Measurements from ENCODE around the gene PLA2G4A. TPM values are rescaled to one million over a fixed set of nuclear protein-coding genes. Genes with fewer than 3 reads are reported as not detected.

The PLA2G4A gene
- total RNA-seq, 3 donors from 2014 or later, result 5.3 to 26.8 (median 6.9) TPM

GRCh38 chr1:187006896-187007295 is 178.1 kb downstream of the PLA2G4A start:
- DNase-seq (no peak), ATAC-seq (no peak)
- Histone ChIP-seq H3K9me3 (peaks cover 8% of the 10 kb centered on the region), H3K36me3 (ENCODE audit: low read depth) (no peaks in the 10 kb centered on the region), H3K4me1 (ENCODE audit: low read depth) (no peaks in the 10 kb centered on the region), H3K4me3 (no peak overlapping the region)
- TF ChIP-seq, protein P1, sequence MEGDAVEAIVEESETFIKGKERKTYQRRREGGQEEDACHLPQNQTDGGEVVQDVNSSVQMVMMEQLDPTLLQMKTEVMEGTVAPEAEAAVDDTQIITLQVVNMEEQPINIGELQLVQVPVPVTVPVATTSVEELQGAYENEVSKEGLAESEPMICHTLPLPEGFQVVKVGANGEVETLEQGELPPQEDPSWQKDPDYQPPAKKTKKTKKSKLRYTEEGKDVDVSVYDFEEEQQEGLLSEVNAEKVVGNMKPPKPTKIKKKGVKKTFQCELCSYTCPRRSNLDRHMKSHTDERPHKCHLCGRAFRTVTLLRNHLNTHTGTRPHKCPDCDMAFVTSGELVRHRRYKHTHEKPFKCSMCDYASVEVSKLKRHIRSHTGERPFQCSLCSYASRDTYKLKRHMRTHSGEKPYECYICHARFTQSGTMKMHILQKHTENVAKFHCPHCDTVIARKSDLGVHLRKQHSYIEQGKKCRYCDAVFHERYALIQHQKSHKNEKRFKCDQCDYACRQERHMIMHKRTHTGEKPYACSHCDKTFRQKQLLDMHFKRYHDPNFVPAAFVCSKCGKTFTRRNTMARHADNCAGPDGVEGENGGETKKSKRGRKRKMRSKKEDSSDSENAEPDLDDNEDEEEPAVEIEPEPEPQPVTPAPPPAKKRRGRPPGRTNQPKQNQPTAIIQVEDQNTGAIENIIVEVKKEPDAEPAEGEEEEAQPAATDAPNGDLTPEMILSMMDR (IDR thresholded peaks at IDR 0.05), result no peak
- intact Hi-C loops (cut with DNase I, micrococcal nuclease), result no loop called here

DNA sequence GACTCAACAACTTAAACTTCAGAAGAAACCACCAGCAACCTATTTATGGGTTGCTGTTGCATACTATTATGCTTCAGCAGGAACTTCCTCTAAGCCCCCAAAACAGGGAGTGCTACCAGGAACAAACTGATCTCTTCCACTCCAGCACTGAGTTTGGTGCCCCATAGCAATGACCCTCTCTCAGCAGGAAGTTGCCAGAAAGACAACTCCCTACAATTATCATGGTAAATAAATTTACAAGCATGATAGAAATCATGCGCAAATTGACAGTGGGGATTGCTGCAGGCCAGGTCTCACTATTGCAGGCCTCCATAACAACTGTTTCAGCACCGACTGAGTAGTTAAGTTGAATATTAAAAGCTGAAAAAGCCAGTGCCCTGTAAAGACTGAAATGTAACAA is 180.6 kb downstream of the PLA2G4A start:
- DNase-seq (no peak), ATAC-seq (peak; percentile 13)
- no peaks in the 10 kb centered on the region for H3K4me1 ChIP-seq (ENCODE audit: low read depth)
- peaks cover 8% of the 10 kb centered on the region for H3K9me3 ChIP-seq
- intact Hi-C loops (cut with DNase I, micrococcal nuclease), result no loop called here
- no peak overlapping the region for H3K4me3 ChIP-seq
- TF ChIP-seq, protein P1 (IDR thresholded peaks at IDR 0.05), result no peak
- no peaks in the 10 kb centered on the region for H3K36me3 ChIP-seq (ENCODE audit: low read depth)

DNA sequence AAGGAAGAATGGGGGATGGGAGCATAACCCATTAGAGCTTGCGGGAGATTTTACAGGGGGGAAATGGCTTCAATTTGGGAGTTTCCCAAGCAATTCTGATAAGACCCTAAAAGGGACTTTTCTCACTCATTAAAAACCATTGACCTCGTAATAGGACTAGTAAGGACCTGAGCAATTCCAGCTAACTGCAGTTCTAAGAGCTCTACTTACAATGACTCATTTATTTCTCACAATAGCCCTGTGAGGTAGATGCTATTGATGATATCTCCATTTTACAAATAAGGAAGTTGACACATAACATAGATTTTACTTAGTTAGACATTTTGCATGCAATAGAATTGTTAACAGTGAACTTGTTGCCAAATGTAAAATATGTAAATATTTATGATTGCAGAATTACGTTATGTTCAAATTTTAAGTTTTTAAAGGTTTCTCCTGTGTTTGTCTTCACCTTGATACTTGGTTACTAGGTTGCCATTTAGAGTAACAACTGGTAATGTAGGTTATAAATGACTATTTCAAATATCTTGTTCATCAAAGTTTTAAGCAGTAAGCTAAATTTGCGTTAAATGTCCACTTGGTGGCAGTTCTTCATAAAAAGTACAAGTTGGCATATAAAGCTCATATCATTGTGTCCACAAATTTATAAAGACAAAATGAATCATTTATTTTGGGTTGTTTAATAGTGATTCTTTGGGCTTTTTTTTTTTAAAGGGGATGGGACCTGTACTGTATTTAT is 182.0 kb downstream of the PLA2G4A start:
- Histone ChIP-seq H3K4me1 (ENCODE audit: low read depth) (no peaks in the 10 kb centered on the region), H3K9me3 (peaks cover 8% of the 10 kb centered on the region), H3K36me3 (ENCODE audit: low read depth) (no peaks in the 10 kb centered on the region), H3K4me3 (no peak overlapping the region)
- intact Hi-C loops (cut with DNase I, micrococcal nuclease), result no loop called here
- no peak for ATAC-seq
- TF ChIP-seq, protein P1 (IDR thresholded peaks at IDR 0.05), result no peak
- no peak for DNase-seq

DNA sequence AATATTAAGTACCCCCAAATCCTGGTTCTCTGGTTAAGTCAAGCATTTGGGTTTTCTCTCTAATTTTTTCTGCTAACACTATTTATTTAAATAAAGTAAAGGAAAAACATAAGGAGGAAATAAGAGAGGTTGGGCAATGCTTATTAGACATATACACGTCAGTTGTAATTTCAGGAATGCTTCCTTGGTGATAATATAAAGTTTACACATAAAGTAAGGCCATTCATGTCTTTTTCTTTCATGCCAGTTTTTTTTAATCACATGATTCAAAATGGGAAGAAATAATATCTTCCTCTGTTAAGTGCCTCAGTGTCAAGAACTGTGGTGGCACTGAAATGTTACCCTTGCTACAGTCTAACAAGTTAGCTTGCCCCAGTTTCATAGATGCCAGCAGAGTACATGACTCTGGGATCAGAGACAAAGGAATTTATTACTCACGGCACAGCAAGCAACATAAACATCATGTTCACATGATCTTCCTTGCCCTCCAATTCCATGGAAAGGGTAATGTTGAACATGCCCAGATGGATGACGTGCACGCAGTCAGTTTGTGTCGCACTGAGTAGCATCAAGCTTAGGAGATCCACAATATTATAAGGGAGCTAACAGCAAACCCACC is 184.9 kb downstream of the PLA2G4A start:
- DNase-seq, result no peak
- H3K9me3 ChIP-seq, result peaks cover under 1% of the 10 kb centered on the region
- intact Hi-C loops (cut with DNase I, micrococcal nuclease), result no loop called here
- no peaks in the 10 kb centered on the region for H3K36me3 ChIP-seq (ENCODE audit: low read depth)
- no peaks in the 10 kb centered on the region for H3K4me1 ChIP-seq (ENCODE audit: low read depth)
- TF ChIP-seq, protein P1 (IDR thresholded peaks at IDR 0.05), result no peak
- H3K4me3 ChIP-seq, result no peak overlapping the region
- no peak for ATAC-seq

DNA sequence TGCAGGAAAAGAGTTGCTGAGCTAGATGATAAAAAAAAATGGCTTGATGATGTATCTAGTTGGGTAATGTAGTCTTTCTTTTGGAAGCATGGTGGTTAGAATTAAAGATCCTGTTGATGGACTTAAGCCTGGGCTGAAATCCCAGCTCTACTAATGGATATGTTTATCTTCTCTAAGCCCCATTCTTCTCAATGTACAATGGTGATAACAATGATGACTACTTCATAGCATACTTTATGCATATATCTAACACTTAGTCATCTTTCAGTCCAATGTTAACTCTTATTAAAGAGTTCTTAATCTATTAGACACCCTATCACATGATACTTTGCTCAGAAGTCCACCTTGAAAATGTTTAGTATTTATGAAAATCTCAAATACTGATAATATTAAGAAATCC is 189.5 kb downstream of the PLA2G4A start:
- Histone ChIP-seq H3K9me3 (no peaks in the 10 kb centered on the region), H3K36me3 (ENCODE audit: low read depth) (no peaks in the 10 kb centered on the region), H3K4me3 (no peak overlapping the region), H3K4me1 (ENCODE audit: low read depth) (no peaks in the 10 kb centered on the region)
- intact Hi-C loops (cut with DNase I, micrococcal nuclease), result no loop called here
- DNase-seq (no peak), ATAC-seq (no peak)
- TF ChIP-seq, protein P1 (IDR thresholded peaks at IDR 0.05), result no peak

Measured in mucosa of descending colon (tissue), 3 donors.